Keratinocyte (primary cell): ENCODE data around the gene DDAH2.

Experiments used
- CTCF ChIP-seq, 3 experiments: IDR thresholded peaks in 1 of 3; conservative IDR thresholded peaks in 1 of 3; optimal IDR thresholded peaks in 1 of 3; 2 replicates in 2 of 3; 3 replicates in 1 of 3; pipeline versions ENCODE3 to v1.5.1; 2011; ENCODE audit warnings: low read length in 3 of 3, mild to moderate bottlenecking in 3 of 3, moderate library complexity in 2 of 3, control low read depth in 1 of 3, inconsistent platforms in 1 of 3; ENCODE audit not compliant: insufficient read depth in 2 of 3; ENCODE audit errors: extremely low read depth in 1 of 3
- EZH2 ChIP-seq: IDR thresholded peaks from one replicate; pipeline ENCODE4 v1.6.1; 2012; ENCODE audit warnings: inconsistent platforms, mild to moderate bottlenecking, low read length, moderate library complexity

GRCh38 chr6:31700740-31701401 is 28.2 kb downstream of the DDAH2 start:
- no peak for TF ChIP-seq EZH2
- TF ChIP-seq CTCF (optimal IDR thresholded peaks at IDR 0.05 in 1 of 3, IDR thresholded peaks at IDR 0.05 in 1 of 3, conservative IDR thresholded peaks at IDR 0.05 in 1 of 3; ENCODE audit: extremely low read depth in 1 of 3, insufficient read depth in 2 of 3, low read length in 3 of 3): no peak
